HG03571 (cell line): ENCODE measurements around the gene CSPG4.
"Not testable (repeated sequence)": the region's sequence is repeated elsewhere in the genome, so short reads cannot be mapped to it uniquely, and the experiment has no call there.

Experiments used
- ATAC-seq: cut with Tn5 transposase; IDR thresholded peaks from one replicate; pipeline ENCODE4 v1.9.1; 2021; ENCODE audit not compliant: unreplicated experiment

CSPG4 gene

GRCh38 chr15:75649848-75650247 lies 62.8 kb downstream of the CSPG4 start:
- no peak for ATAC-seq

GRCh38 chr15:75649045-75649761 lies 63.4 kb downstream of the CSPG4 start:
- no peak for ATAC-seq

- no peak for ATAC-seq
Measured at GRCh38 chr15:75648156-75649000, 64.3 kb downstream of the CSPG4 start.

GRCh38 chr15:75647370-75648155 lies 65.1 kb downstream of the CSPG4 start, which contains the start of gene SNX33:
Gene SNX33, plus strand, starts transcription at chr15:75647912. Its CDS starts 1,191 bp downstream, at chr15:75649103.
- ATAC-seq = no peak

- no peak for ATAC-seq
Measured at GRCh38 chr15:75646944-75647364, 65.7 kb downstream of the CSPG4 start.

- no peak for ATAC-seq
Measured at GRCh38 chr15:75646112-75646943, 66.3 kb downstream of the CSPG4 start.

GRCh38 chr15:75644376-75644775 lies 68.3 kb downstream of the CSPG4 start:
- ATAC-seq = no peak

GRCh38 chr15:75641603-75642002 lies 71.0 kb downstream of the CSPG4 start:
- no peak for ATAC-seq

GRCh38 chr15:75641179-75641503 lies 71.5 kb downstream of the CSPG4 start:
- no peak for ATAC-seq

GRCh38 chr15:75640483-75641178 lies 72.0 kb downstream of the CSPG4 start:
- ATAC-seq = peak; percentile 23

GRCh38 chr15:75639709-75640482 lies 72.8 kb downstream of the CSPG4 start, which contains the start of gene IMP3:
Gene IMP3, minus strand, starts transcription at chr15:75640224. Its CDS starts 56 bp downstream, at chr15:75640168.
- ATAC-seq = peak; percentile 88

- ATAC-seq = no peak
Measured at GRCh38 chr15:75639191-75639708, 73.4 kb downstream of the CSPG4 start.

GRCh38 chr15:75637245-75638009 lies 75.2 kb downstream of the CSPG4 start:
- no peak for ATAC-seq

GRCh38 chr15:75636026-75636425 lies 76.6 kb downstream of the CSPG4 start:
- ATAC-seq = no peak

GRCh38 chr15:75633922-75634321 lies 78.7 kb downstream of the CSPG4 start:
- ATAC-seq = not testable (repeated sequence)

GRCh38 chr15:75631935-75632334 lies 80.7 kb downstream of the CSPG4 start:
- no peak for ATAC-seq

- peak; percentile 69 for ATAC-seq
Measured at GRCh38 chr15:75625542-75626347, 86.9 kb downstream of the CSPG4 start, which contains the start of gene SNUPN. Gene SNUPN, minus strand, starts transcription at chr15:75625725. Its CDS starts 4,674 bp downstream, at chr15:75621051.
